IPS-18c (cell line): ENCODE results near the gene RHOT1.

Experiments used
- H3K4me3 ChIP-seq: 2 replicates; pipeline ENCODE4 v1.7.0; 2013; ENCODE audit warnings: low read depth, mild to moderate bottlenecking, low read length, moderate library complexity; ENCODE audit not compliant: insufficient read depth
- H3K9me3 ChIP-seq: one replicate; pipeline ENCODE4 v1.6.1; 2013; ENCODE audit warnings: mild to moderate bottlenecking, low read length, moderate library complexity; ENCODE audit not compliant: control insufficient read depth, insufficient read depth

RHOT1 gene

GRCh38 chr17:32271844-32272243, 129.5 kb downstream of the RHOT1 start:
- Histone ChIP-seq H3K4me3 (no peak overlapping the region), H3K9me3 (no peaks in the 10 kb centered on the region)

- no peaks in the 10 kb centered on the region for H3K9me3 ChIP-seq
- no peak overlapping the region for H3K4me3 ChIP-seq
Measured at GRCh38 chr17:32274101-32274500, 131.8 kb downstream of the RHOT1 start.

GRCh38 chr17:32274643-32275042, 132.3 kb downstream of the RHOT1 start:
- Histone ChIP-seq H3K9me3 (no peaks in the 10 kb centered on the region), H3K4me3 (no peak overlapping the region)
